Endometrium (tissue), 2 donors: ENCODE data around the gene TBC1D22A.

ENCODE experiments used
- FAIRE-seq: peaks from 2 replicates; lab custom pipeline; 2012; peaks lifted over from hg19 to GRCh38; lab: Jason Lieb, UNC
- donor health status: control.
- donor health status: control.

TBC1D22A gene

GRCh38 chr22:47202819-47203553 is 440.5 kb downstream of the TBC1D22A start:
- FAIRE-seq = no peak

- no peak for FAIRE-seq
Measured at GRCh38 chr22:47203554-47203991, 441.1 kb downstream of the TBC1D22A start.

DNA sequence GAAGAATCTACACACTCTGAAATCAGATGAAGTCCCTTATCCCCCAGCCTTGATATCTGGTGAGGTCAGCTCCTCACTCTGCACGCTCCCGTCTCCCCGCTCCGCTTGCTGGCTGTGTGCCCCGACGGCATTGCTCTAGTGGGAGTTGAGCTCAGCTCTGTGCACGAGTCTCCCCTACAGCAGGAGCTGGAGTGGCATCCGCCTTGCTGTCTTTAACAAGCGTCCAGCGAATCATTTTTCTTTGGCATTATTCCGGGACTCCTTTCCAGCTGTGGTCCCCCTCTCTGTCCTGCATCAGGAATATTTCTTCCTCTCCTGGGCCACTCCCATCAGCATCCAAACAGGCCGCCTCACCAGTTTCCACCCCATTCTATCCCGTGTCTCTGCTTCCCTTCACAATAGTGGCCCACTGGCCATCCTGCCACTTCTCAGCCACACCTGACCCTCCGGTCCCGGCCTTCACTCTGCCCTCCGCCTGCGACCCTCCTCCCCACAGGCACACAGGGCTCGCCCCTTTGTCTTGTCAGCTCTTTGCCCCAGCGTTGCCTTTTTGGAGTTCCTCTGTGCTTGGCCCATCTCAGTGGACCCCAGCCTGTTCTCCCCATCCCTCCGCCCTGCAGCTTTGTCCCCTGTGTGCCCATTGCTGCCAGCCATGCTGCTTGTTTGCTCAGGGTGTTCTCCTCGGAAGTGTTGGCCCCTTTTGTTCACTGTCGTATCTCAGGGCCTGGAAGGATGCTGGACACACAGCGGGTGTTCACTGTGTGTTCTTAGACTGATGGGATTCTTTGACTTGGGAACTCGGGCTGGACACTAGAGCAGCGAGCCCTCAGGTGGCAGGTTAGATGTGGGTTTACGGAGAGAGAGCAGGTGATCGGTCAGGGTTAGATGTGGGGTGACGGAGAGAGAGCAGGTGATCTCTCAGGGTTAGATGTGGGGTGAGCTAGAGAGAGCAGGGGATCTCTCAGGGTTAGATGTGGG is 441.8 kb downstream of the TBC1D22A start:
- no peak for FAIRE-seq

DNA sequence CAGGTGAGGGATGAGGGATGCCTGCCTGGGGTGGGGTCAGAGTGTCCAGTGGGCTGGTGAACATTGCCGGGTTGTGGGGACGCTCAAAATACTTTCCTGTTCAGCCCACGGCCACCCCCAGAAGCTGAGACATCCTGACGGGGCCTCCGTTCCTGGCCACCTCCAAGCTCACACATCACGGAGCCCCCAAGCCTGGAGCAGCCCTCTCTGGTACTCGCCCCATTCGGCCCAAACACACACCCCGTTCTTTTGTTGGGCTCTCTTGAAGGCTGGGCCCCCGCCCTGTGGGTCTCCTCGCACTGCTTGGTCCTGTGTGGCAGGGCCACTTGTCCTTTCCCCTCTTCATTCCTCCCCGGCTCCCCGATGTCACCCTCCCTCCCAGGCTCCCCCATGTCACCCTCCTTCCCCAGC is 442.6 kb downstream of the TBC1D22A start:
- FAIRE-seq = no peak

DNA sequence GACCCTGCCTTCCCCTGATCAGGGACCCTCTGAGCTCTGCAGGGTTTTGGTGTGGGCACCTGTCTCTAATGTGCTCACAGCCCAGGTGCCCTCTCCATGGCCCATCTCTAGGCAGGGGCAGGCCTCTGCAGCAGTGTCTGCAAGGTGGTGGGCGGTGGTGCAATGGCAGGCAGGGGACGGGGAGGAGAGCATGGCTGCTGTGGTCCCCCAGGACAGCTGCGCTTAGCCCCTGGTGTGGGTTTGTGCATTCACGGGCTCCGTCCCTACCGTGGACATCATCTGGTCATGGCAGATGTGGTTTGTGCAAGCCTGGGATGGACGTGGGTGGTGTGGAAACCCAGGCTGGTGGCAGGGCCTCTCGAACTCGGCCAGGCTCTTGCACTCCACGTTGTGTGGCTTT is 443.1 kb downstream of the TBC1D22A start:
- FAIRE-seq = no peak

GRCh38 chr22:47206164-47206563 is 443.7 kb downstream of the TBC1D22A start:
- no peak for FAIRE-seq

- no peak for FAIRE-seq
Measured at GRCh38 chr22:47206666-47207218, 444.3 kb downstream of the TBC1D22A start.

GRCh38 chr22:47207387-47207786 is 444.9 kb downstream of the TBC1D22A start:
- no peak for FAIRE-seq

DNA sequence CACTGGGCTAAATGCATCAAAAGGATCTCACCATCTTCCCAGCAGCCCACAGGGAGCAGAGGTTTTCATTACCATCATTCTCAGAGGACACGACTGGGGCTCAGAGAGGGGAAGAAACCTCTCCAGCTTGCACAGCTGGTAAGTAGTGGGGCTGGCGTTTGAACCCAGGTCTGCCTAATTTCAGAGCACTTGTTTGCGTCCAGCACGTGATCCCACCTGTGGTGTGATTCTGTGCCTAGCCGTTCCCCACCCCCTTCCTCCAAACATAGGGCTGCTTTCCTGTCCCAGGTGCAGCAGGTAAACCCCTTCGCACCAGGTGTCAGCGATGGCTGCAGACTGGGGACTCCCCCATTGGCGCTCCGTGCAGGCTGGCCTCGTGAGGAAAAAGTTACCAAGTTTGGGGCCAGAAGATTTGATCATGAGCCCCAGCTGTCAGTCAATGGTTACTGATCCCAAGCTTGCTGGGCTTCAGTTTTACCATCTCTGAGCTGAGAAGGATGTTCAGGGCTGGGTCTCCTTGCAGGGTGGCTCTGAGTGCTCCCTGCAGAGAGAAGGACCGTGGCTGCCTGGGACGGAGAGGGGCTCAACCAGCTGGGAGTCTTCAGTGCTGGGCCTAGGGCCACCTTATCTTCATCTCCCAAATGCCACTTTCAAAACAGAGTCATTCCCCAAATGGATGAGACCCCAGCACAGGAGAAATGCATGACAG is 445.6 kb downstream of the TBC1D22A start:
- no peak for FAIRE-seq

- no peak for FAIRE-seq
Measured at GRCh38 chr22:47208630-47209029, 446.2 kb downstream of the TBC1D22A start.

DNA sequence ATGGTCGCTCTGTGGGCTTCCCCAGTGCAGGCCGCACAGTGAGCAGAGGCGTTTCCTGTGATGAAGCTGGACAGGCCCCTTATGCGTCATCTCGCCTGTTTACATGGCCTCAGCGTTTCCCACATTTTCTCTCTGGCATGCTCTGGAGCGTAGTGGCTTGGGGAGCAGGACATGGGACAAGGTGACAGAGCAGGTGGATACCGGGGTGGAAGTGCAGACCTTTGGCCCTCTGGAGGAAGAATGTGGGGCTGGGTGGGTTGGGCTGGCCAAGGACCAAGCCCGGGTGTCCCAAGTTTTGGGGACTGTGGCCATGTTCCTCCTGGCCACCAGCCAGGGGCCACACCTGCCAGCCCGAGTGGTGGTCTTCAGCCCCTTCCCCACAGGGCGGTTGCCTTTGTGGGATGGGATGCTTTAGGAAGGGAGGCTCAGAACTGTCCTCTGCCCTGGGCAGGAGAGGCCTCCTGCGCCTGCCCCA is 446.6 kb downstream of the TBC1D22A start:
- FAIRE-seq = no peak

DNA sequence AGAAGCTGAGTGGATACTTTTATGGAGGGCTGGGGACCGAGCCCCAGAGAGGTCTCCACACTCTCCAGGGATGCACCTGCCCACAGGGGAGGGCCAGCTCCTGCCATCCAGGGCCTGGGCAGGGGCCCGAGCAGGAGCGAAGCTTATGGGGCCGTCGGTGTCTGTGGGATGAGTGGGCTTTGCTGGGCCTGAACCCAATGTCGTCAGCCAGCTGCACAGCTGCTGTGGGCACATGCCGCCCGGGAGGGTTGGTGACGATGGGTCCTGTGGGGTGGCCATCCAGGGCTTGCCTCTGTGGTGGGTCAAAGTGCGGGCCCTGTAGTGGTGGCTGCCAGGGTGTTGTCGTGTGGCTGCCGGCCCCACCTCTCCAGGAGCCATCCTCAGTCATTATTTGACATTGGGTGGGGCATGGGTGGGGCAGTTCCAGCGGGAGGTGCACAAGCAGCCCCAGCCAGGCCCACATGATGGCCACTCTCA is 447.1 kb downstream of the TBC1D22A start:
- FAIRE-seq = no peak

- FAIRE-seq = no peak
Measured at GRCh38 chr22:47210112-47210657, 447.7 kb downstream of the TBC1D22A start.

GRCh38 chr22:47210686-47211085 is 448.2 kb downstream of the TBC1D22A start:
- no peak for FAIRE-seq

DNA sequence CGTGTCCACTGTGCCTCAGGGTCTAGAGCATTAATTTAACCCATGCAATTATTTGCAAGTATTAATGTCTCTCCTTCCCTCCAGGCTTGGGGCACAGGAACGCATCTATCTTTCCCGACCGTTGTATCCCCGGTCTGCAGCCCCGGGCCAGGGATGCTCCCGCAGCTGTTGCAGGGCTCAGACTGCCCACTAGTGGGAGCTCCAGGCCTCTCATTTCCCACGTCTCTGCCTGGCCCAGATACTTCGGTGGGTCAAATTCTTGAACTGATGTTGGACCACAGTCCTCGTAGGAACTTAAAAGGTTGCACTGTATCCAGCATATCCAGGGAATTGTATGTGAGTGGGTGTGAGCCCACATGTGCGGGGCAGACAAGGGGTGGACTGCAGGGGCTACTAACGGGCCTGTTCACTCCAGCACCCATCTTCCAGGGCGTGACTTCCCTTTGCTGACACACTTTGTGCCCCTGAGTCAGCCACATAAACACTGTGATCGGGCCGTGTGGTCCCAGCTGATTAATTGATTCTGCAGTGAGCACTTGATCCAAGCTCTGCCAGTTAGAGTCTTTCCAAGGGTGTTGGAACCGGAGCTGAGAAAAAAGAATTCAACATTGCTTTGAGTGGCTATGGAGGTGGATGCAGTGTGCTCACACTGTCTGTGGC is 451.3 kb downstream of the TBC1D22A start:
- FAIRE-seq = no peak

DNA sequence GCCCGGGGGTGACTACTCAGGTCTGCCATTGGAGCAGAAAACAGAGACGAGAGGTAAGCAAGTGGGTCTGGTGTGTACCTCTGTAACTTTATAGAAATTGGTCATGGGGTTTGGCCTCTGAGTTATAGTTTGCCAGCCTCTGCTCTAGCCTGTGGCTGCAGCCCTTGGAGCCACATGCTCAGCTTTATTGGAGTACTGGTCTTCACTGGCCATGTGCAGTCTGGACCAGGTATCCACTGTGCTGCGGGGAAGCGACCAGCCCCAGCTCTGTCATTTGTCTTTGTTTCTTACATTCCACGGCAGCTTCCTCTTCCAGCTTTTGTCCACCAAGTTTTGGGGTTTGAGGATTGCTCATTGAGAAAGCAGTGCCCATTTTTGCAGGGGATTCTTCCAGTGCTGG is 453.4 kb downstream of the TBC1D22A start:
- no peak for FAIRE-seq

GRCh38 chr22:47218671-47219070 is 456.2 kb downstream of the TBC1D22A start:
- no peak for FAIRE-seq

- FAIRE-seq = no peak
Measured at GRCh38 chr22:47219789-47220188, 457.3 kb downstream of the TBC1D22A start.

DNA sequence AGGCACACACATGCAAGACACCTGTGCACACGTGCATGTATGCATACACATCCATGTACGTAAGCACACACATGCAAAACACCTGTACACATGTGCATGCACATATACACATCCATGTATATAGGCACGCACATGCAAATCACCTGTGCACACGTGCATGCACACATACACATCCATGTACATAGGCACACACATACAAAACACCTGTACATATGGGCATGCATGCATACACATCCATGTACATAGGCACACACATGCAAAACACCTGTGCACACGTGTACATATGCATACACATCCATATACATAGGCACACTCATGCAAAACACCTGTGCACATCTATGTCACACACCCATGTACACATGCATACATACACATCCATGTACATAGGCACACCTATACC is 458.3 kb downstream of the TBC1D22A start:
- FAIRE-seq = no peak

- FAIRE-seq = no peak
Measured at GRCh38 chr22:47221840-47222615, 459.6 kb downstream of the TBC1D22A start.
